ENCODE results near the gene PRRT1.
"Not testable (repeated sequence)": the region's sequence is repeated elsewhere in the genome, so short reads cannot be mapped to it uniquely, and the experiment has no call there.

The PRRT1 gene

DNA sequence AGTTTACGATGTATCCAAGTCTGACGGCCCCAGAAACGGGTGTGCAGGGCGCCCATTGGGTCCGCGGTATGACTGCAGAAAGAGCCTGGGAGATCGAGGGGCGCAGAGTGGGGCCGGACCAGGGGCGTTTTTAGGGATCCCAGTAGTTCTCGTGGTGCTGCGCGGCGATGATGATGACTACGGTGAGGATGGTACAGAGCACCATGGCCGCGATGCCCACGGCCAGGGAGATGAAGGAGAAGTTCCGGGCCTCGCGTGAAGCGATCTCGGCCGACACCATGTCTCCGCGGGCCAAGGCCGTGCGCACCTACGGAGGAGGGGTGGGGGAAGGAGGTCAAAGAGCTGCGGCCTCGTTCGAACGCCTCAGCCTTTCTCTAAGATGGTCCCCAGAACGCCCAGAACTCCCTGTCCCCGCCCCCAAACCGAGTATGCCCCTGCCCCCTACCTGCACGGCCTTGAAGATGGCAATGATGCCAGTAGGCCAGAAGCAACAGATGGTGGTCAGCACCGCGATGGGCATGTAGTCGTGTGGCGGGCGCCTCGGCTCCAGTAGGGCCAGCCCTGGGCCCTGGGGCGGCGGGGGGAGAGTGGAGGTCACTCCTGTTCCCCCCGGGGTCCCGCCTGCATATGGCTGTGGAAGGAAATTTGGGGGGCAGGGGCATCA lies 2.5 kb downstream of the PRRT1 start:
- no peak for DNase-seq

DNA sequence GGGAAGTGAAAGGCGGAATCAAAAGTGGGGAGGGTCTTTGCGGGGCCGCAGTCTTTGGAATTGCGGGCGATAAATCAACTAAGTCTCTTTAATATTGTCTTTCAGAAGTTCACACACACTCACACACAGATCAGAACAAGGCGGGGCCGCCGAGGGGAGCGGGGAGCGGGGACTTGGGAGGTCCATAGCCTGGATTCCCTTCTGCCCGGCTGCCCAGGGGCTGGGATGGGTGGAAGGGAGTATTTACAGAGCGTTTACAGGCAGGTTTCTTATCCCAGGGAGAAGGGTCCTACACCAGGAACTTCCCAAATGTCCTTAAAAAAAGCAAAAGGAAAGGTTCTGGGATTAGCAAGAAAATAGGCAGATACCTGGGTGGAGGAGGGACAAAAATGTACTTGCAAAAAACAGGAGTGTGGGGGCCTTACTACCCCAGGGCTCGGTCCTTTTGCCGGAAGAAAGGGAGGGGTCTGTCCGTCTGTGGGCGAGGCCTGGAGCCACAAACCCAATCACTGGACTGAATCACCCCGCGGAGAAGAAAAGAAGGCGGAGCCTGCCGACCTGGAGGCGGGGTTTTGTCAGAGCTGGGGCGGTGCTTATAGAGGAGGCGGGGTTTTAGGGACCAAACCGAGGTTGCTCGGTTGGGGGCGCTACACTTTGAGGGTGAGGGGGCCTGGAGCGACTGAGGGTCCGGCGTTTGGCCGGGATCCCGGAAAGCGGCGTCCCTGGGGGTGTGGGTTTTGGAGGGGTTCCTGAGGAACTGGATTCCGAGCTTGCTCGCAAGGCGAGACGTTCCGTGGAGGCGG lies 3.2 kb downstream of the PRRT1 start:
- no peak for DNase-seq

DNA sequence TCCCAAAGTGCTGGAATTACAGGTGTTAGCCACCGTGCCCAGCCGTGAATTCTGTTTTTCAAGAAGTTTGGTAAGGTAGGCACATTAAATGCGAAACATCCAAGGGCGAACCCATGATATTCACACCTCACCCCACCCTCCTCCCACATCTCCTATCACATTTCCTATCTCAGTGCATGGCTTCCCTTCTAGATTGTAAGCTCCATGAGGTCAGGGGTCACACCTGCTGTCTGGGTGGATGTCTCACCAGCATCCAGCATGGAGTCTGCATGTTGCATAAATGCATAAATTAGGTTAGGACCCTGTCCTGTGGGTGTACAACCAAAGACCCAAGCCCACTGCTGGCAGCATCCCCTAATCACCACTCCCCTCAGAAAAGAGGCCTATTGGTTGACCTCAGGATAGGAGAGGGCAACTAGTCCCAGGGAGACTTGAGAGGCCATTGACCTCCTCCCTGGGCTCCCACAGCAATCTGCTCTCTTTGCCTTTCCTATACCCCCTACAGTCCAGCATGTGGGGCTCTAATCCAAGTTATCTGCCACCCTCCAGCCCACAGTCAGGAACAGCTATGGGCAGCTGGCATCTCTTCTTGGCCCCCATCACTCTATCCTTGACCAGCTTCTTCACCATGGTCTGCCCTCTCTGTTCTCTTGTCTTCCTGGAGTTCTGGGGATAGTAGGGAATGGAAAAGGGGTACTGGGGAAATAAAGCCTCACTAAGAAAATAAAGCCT lies 4.2 kb downstream of the PRRT1 start:
- DNase-seq = no peak

DNA sequence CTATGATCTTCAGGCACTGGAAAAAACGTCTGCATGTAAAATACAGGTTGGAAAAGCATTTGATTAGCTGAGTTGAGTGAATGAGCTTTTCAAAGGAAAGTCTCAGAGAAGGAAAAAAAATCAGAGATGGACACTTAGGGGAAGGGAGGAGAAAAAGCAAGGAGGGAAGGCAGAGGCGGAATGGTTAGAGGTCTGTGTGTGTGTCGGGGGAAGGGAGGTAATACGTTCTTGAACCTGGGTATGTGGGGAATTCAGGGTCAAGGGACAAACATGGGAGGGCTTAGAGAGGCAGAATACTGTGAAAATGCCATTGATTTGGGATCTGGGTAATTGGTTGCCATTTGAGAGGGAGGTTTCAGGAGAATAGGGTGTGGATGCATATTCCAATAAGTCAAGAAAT lies 5.1 kb downstream of the PRRT1 start:
- DNase-seq = no peak

DNA sequence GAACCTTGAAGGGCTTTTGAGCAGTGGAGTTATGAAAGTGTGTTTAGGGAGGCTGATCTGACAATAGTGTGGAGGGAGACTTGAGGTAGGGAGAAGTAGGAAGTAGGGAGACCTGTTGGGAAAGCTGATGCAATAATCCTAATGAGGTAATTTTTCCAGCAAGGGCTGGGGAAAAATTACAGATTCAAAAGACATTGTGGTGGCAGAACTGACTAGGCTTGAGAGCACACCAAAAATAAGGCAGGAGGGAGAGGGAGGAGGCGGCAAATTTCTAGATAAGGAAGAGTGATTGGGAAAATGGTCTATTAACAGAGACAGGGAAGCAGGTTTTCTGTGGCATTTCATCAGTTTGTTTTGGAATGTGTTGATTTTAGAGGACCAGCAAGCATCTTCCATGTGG lies 5.5 kb downstream of the PRRT1 start:
- DNase-seq = no peak

DNA sequence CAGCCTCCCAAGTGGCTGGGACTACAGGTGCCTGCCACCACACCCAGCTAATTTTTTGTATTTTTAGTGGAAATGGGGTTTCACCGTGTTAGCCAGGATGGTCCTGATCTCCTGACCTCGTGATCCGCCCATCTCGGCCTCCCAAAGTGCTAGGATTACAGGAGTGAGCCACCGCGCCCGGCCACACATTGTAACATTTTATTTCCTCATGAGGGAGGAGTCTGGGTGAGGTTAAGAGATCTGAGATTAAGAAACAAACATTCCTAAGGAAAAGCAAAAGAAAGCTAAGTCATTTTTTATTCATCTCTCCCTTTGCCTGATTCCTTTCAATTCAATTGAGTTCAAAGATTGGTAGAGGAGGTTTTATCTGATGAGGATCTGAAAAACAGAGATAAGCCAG lies 7.5 kb downstream of the PRRT1 start:
- DNase-seq = not testable (repeated sequence)

DNA sequence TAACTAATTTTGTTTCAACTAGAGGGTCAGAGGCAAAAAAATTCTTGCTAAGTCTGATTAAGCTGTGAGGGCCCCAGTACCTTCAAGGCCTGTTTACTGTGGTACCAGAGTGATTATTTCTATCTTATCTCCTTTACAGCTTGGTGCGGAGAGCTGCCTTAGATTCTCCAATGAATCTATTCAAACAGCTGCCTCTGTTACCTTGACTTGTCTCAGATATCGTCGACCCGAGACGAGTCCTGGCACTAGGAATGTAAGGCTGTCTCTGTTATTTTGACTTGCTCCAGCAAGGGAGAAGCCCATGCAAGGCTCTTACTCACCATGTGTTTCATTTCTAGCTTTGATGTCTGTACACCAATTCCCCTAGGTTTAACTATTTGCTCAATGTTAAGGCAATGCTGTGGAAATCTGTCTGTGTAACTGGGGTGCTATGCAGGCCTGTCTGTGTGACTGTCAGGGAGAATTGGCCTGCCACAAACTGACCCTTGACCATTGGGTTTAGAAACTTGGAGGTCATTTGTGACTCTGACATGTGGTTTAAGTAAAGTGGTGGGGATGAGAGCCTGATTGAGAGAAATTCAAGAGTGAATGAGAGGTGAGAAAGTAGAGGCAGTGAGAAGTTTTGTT lies 11.2 kb downstream of the PRRT1 start:
- DNase-seq = no peak

DNA sequence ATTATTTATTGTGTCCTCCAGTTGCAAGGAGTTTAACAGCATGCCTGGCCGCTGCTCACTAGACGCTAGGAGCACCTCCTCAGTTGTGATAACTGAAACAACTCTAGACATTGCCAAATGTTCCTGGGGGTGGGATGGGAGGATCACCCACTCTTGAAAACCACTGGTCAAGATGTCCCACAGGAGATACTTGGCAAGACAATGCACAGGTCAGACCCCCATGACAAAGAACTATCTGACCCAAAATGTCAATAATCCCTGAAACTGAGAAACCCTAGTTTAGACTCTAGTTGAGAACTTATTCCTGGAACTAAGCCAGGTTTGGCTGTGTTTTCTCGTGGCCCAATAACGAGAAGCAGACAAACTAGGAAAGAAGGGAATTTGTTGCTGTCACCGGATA lies 12.1 kb downstream of the PRRT1 start:
- DNase-seq = no peak

DNA sequence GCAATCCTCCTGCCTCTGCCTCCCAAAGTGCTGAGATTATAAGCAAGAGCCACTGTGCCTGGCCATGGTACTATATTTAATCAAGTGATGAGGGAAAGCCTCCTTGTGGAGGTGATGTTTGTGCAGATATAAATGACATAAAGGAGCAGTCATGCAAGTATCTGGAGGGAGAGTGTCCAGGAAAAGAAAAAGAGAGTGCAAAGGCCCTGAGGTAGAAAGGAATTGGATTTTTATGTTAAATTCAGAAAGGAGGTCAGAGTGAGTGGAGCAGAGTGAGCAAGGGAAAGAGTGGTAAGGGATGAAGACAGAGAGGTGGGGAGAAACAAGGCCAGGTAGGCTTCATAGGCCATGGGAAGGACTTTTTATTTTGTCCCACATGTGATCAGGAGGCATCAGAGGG lies 14.3 kb downstream of the PRRT1 start:
- no peak for DNase-seq

DNA sequence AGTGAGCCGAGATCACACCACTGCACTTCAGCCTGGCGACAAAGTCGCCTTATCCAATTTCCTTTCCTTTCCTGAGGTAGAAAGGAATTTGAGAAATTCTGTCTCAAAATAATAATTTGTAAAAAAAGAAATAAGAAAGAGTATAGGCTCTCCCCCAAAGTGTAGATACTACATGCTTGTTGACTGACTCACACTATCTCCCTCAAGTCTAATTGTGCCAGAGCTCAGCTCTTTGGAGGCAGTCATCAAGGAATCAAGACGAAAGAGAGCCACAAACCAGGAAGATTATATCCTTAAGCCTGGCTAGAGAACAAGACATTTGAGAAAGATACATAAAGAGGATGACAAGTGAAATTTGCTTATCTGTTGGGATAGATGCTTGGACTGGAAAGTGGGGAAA lies 18.0 kb downstream of the PRRT1 start:
- no peak for DNase-seq

DNA sequence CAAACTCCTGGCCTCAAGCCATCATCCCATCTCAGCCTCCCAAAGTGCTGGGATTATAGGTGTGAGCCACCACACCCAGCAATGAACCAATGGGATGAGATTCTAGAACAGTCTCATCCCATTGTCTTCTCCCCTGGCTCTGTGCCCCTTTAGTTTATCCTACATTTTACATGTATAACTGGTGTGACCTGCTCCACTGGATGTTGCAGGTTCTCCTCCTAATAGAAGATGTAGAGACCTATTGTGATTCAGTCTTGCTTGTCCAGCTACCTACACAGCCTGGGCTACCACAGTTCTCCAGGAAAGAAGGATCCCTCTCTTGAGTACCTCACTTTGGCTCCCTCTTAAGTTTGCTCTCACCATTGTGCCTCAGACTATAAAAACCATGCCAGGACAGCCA lies 19.6 kb downstream of the PRRT1 start:
- DNase-seq = no peak

DNA sequence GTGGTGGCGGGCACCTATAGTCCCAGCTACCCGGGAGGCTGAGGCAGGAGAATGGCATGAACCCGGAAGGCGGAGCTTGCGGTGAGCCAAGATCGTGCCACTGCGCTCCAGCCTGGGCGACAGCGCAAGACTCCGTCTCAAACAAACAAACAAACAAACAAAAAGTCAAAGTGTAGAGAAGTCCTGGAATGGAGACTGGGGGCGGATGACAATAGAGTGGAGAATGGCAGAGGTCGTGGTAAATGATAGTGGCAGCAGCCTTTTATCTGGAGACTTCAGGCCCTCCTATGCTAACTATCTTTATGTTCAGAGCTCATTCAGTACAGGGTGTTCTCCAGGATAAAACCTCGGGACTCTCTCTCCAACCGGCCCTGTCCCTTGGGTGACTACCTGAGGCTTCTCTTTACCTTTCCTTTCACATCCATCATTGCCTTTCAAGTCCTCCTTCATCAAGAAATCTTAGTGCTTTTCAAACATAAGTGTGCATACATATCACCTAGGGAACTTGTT lies 20.2 kb downstream of the PRRT1 start:
- no peak for DNase-seq

DNA sequence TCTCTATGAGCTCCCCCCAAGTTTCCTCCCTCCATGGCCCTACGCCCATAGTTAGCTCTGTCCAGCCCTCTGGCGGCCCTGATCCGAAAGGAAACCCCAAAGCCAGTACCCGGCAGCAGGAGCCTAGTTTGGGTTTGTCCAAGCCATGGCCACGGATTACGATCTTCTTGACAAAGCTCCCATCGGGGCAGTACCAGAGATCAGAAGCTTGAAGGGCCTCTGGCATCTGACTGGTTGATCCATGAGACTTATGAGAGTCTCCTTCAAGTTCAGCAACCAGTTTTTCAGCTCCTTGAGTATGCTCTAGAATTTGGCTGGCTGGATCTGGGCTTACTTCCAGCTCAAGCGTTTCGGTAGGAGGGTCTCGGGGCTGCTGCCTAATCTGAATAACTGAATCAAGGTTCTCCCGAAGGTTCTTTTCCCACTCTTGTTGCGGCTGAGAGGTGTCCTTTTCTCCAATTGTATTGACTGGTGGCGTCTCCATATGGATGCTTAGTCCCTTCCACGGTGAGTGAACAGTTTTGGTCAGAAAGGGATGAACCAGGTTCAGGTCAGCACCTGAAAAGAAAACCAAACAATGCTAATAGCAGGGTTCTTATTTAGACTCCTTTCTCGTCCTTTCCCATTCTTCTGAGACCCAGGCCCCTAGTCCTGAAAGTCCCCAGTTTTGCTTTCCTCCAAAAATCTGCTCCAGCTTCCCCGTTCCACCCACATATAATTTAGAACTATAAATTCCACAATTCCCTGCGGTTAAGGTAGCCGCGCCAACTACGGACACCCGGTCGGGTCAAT lies 22.2 kb downstream of the PRRT1 start:
- DNase-seq = no peak

DNA sequence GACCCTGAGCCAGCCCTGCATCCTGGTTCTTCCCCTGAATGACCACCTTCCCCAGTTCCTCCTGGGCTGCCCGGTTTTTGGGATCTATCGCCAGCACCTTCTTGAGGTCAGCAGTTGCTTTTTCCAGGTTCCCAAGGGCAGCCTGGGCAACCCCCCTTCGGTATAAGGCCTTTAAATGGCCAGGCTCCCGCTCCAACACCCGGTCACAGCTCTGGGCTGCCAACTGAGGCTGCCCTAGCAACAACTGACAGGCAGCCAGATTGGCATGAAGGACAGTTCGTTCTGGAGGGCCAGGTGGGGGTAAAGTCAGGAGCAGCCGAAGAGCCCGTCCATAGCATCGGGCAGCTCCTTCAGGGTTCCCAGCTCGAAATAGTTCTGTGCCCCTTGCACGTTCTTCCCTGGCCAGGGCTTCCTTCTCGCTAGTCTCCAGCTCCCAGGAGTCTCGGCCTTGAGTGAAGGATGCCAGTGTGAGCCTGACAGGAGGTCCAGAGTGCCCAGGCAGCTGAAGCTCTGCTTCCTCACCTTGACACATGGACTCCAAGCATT lies 22.9 kb downstream of the PRRT1 start:
- DNase-seq = no peak

DNA sequence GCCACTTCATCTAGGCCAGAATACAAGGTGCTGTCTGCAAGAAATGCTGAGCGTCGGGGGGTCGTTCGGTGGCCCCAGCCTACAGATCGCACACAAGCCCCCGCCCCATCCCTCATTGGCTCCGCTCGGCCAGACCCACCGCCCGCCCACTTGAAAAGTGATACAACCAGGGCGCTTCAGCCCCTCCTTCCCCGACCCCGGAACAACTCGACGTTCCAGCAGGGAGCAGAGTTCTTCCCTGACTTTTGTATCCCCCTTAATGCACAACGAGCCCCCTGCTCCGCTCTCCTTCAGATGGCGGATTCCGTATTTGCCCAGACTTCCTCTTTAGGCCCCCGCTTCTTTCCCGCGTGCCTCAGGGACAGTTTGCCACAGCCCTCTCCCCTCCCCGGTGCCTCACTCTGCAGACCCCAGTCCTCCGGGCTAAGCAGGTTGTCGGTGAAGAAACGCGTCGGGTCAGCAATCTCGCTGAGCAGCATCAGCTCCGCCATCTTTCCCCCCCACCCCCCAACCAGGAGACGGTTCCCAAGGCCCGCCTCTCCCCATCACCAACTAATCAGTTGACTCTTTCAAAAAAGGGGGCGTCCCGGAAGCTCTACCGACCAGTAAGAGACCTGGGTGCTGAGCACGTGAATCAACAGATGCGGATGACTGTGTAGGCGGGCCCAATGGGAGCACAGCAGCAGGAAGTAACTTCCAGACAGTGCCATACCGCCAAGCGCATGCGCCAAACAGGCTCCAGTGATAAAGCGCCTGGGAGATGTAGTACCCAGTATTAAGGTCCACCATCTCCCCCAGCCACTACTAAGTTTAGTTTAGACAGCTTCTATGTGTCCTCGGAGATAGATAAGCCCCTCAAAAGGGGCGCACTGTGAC lies 23.8 kb downstream of the PRRT1 start, which contains the start of gene ATF6B:
Gene ATF6B, minus strand, starts transcription at position 530 of the 876 bp plus-strand sequence. Its CDS starts 39 bp downstream, at position 491.
- peak; percentile 98 for DNase-seq

DNA sequence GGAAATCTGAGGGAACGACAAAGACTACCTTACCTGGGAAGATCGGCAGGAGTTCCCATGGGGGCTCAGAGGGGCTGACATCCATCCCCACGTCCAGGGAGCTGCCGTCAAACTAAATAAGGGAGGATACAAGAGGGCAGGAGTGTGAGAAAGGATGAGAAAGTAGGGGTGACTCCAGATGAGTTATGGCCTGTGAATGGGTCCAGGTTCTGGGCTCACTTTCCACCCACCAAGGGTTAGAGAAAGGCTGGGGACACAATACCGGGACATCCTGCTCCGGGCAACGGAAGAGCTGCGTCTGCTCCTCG lies 24.4 kb downstream of the PRRT1 start:
- DNase-seq = no peak

DNA sequence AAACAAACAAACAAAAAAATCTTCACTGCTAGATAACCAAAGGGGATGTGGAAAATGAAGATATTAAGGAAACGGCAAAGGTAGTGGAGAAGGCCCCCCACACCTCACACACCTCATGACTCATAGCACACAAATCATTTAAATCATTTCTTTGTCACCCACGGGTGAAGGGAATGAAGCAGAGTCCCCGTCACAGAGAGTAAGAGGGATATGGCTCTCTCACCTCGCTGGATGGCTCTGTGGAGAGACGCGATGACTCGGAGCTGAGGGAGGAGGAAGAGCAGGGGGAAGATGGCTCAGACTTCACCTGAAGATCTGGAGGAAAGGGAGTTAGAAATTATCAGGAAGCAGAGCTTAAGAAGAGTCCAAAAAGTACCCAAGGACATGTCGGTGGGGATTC lies 24.9 kb downstream of the PRRT1 start:
- DNase-seq = no peak

DNA sequence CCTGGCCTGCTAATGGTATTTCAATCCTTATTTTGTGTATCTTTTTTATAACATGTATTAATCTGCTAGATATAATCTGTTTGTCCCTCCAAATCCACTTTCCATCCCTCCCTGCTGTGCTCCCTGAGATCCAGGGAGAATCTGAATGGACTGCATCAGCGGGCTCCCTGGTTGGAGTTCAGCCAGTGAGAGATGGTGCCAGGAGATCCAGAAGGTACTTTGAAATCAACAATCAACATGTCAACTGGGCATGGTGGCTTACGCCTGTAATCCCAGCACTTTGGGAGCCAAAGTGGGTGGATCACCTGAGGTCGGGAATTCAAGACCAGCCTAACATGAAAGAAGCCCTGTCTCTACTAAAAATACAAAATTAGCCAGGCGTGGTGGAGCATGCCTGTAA lies 28.1 kb downstream of the PRRT1 start:
- DNase-seq = no peak

DNA sequence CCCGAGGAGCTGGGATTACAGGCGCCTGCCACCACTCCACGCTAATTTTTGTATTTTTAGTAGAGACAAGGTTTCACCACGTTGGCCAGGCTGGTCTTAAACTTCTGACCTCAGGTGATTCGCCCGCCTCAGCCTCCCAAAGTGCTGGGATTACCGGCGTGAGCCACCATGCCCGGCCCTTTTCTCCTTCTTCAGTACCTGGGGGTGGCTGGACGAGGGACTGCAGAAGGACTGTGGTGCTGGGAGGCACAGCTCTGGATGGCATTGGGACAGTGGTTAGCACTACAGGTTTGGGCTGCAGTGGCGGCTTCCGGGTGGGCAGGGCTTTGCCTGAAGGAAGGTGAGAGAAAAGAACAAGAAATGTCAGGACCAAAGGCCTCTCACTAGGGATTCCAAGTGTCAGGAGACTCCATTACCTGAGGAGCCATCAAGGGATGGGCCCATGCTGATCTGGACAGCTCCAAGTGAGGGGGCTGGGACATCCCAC lies 31.1 kb downstream of the PRRT1 start:
- DNase-seq = no peak

DNA sequence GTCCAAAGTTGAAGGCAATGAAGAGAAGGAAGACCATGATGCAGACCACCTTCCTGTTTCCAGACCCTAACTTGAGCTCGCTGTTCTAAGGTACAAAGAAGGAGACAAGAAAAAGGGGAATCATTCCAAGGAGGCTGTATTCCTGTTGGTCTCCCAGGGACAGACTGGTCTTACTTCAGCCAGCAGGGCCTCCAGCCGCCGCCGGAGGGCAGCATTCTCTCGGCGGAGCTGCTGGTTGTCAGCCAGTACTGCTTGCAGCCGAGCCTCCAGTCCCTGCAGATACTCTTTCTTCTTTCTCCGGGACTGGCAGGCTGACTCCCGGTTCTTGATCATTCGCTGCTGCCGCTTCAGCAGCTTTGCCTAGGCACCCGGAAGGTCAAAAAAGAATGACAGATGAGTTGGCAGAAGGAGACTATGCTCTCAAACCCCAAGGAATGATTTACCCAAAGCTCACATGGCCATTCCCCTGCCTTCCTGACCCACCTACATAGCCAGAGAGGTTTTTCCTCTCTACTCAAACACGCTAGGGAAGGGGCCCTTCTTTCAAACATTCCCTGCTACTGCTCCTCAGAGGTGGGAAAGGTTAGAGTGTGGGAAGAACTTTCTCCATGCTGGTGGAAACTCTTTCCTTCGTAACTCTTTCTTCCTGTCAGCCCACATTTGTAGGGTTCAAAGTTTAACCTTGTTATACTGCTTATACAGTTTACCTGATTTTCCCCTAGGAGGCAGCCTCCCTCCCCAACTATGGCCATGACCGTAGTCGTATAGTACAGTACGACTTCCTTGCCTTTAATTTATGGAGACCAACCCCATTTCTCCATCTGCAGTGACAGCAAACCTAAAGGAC lies 32.7 kb downstream of the PRRT1 start:
- DNase-seq = peak; percentile 54
